ENCODE measurements around the gene MSLN.

The MSLN gene

GRCh38 chr16:723695-724094, 36.8 kb upstream of the MSLN start:
- no peak for DNase-seq (ENCODE audit: low spot score)

GRCh38 chr16:724188-725040, 36.1 kb upstream of the MSLN start:
- DNase-seq (ENCODE audit: low spot score) = no peak

GRCh38 chr16:725041-725376, 35.5 kb upstream of the MSLN start:
- DNase-seq (ENCODE audit: low spot score) = no peak

GRCh38 chr16:725463-726187, 34.9 kb upstream of the MSLN start:
- DNase-seq (ENCODE audit: low spot score) = no peak

DNA sequence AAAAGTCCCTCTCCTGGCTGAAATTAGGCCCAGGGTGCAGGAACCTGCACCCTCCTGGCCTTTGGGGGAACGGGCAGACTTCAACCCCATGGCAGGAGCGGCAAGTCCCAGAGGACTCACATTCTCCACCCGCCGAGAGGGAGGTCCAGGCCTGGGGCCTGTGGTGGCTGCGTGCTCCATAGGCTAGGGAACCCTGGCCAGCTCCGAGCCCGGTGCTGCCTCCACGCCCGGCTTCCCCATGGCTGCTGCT, 34.4 kb upstream of the MSLN start:
- no peak for DNase-seq (ENCODE audit: low spot score)

- peak; percentile 37 for DNase-seq (ENCODE audit: low spot score)
Measured at GRCh38 chr16:726438-727290, 33.9 kb upstream of the MSLN start, which contains the start of the genes CCDC78 and HAGHL. CCDC78 (minus strand) TSS chr16:726443; CDS start chr16:726367, 76 bp downstream. HAGHL (plus strand) TSS chr16:727106; CDS start chr16:727510, 404 bp downstream.

DNA sequence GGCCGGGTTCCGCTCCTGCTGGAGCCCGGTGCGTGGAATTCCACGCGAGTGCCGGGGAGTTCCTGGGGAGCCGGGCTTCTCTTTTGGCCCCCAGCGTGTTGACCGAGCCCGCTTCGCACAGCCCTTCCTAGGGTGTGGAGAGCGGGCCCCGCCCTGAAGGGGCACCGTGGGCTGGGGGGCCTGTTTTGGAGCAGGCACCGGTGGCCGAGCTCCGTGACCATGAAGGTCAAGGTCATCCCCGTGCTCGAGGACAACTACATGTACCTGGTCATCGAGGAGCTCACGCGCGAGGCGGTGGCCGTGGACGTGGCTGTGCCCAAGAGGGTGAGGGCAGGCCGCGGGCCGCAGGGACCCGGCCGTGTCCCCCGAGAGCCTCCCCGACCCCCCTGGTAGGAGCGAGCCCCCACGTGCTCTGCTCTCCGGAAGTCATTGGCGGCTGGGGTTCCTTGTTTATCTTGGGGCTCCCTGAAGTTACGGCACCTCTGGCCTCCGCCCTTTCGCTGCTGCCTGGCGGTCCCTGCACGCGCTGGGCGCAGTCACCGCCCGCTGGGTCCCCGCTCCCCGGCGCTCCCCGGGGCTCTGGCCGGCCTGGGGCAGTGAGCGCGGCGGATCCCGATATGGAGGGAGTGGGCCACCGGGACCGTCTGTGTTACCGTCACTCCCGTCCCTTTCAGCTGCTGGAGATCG, 33.1 kb upstream of the MSLN start:
- no peak for DNase-seq (ENCODE audit: low spot score)

DNA sequence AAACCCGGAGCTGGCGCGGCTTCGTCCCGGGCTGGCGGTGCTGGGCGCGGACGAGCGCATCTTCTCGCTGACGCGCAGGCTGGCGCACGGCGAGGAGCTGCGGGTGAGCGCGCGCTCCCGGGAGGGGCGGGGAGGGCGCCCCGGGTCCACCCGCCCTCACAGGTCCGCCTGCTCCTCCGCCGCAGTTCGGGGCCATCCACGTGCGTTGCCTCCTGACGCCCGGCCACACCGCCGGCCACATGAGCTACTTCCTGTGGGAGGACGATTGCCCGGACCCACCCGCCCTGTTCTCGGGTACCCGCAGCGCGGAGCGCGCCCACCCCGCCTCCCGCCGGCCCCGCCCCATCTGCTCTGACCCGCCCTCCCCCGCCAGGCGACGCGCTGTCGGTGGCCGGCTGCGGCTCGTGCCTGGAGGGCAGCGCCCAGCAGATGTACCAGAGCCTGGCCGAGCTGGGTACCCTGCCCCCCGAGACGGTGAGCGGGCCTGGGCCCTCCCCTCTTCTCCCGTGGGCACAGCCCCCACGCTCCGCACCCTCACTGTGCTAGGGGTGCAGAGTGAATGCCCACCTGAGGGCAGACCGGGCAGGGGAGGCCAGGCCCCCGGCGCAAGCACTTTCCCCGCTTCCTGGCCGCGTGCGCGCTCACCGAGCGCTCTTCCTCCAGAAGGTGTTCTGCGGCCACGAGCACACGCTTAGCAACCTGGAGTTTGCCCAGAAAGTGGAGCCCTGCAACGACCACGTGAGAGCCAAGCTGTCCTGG, 32.2 kb upstream of the MSLN start:
- peak; percentile 54 for DNase-seq (ENCODE audit: low spot score)

DNA sequence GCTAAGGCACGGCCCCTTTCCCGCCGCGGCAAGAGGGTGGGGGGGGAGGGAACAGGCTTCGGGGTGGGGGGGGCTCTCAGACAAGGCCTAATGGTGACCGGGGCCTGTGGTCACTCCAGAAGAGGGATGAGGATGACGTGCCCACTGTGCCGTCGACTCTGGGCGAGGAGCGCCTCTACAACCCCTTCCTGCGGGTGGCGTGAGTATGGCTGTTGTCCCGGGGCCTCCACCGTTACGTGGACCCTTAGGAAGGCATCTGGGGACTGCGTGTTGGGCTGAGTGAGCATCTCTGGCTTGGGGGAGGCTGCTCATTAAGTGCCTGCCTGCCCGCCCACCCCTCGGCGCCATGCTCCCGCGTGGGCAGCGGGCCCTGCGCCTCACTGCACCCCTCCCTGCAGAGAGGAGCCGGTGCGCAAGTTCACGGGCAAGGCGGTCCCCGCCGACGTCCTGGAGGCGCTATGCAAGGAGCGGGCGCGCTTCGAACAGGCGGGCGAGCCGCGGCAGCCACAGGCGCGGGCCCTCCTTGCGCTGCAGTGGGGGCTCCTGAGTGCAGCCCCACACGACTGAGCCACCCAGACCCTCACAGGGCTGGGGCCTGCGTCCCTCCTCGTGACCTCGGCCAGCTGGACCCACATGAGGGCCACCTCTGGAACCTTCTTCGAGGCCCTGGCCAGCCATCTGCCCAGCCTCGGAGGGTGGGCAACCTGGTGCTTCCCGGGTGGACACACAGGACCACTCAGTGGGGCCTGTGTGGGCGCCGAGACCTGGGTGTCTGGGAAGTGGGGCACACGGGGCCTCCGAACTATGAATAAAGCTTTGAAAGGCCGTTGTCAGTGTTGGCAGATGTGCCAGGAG, 31.4 kb upstream of the MSLN start:
- DNase-seq (ENCODE audit: low spot score) = no peak

GRCh38 chr16:729768-730665, 30.5 kb upstream of the MSLN start:
- no peak for DNase-seq (ENCODE audit: low spot score)

DNA sequence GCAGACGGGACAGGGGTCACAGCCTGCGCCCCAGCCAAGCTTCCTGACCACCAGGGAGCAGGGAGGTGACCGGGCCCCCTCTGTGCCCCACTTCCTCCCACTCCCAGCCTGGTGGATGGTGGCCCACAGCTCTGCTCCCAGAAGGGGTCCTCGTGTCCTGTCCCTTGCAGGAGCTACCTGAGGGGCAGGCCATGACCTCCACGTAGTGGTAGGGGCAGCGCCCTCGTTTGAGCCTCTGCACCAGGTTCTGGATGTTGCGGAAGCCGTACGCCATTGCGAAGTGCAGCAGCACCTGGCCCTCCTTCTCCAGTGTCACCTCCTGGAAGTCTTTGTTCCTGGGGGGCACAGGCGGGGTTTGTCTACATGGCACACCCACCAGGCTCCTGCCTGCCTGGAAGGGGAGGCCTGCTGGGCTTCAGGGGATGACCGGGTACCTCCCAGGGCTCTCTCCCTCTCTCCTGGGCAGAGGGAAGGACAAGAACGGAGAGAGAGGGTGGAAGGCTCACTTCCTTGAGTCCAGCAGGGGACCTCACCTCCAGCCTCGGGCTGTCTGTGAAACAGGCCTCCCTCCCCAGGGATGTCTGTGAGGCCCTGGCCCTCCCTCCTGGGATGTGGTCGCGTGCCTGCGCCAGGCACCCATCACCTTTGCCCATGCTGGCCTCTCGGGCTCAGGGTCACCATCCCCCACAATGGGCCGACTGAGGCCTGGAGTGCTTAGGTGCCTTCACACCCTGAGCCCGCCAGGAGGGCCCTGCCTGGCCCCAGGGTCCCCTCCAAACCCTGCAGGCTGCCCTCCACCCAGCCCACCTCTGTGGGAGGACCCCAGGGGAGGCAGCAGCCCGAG, 29.6 kb upstream of the MSLN start:
- no peak for DNase-seq (ENCODE audit: low spot score)

DNA sequence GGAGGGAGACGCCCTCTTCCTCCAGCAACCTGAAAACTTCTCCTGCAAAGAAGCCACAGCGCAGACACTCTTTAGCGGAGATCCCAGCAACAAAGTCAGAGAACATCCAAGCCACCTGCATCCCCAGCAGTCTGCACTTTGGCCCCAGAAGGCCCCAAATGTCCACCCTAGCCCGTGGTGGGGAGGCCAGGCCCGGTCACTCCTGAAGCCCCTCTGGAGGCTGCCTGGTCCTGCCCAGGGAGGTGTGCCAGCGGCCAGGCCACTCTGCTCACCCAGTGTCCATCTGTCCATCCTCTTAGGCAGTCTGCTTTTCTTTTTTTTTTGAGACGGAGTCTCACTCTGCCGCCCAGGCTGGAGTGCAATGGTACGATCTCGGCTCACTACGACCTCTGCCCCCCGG, 28.2 kb upstream of the MSLN start:
- DNase-seq (ENCODE audit: low spot score) = no peak

GRCh38 chr16:732936-733335, 27.6 kb upstream of the MSLN start:
- DNase-seq (ENCODE audit: low spot score) = no peak

GRCh38 chr16:733382-734207, 26.9 kb upstream of the MSLN start:
- no peak for DNase-seq (ENCODE audit: low spot score)

- no peak for DNase-seq (ENCODE audit: low spot score)
Measured at GRCh38 chr16:734208-734980, 26.1 kb upstream of the MSLN start.

DNA sequence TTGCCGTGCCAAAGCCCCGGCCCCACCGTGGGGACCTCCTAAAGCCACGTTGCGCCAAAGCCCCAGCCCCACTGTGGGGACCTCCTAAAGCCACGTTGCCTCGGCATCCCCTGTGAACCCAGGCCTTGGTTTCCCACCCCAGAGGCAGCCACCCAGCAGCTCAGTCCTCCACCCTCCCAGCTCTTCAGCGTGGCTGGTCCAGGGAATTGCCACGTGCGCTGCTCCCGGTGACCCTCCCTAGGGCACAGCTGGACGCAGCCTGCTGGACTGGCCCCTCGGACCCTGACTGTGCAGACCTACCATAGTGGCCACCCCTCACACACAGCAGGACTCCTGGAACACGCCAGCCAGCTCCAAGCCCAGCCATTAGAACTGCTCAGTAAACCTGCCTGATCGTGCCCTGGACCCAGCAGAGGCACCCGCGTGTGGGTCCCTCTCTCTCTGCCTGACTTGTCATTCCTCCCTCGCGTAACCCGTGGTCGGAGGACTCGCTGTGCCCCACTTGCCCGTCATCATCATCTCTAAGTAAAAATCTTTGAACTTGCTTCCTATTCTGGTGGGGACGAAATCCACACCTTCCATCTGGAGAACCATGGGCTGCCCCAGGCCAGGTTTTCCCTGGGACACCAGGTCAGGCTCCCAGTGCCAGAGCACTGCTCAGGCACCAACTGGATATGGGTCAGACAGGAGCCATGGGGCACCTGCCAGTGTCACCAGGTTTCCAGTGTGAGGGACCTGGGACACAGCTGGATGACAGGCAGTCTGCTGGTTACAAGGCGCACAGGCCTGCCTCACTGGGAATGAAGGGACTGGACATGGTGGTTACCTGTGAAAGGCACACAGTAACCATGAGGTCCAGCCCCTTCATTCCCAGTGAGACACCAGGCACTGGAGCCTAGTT, 25.3 kb upstream of the MSLN start:
- DNase-seq (ENCODE audit: low spot score) = no peak
